Common myeloid progenitor, CD34-positive (primary cell): ENCODE results near the gene ZCCHC14.
"Not testable (repeated sequence)": the region's sequence is repeated elsewhere in the genome, so short reads cannot be mapped to it uniquely, and the experiment has no call there.

Experiments
- CTCF ChIA-PET: fragments of 350-600 bp; sonication (Branson Sonifier 250); formaldehyde crosslinking; loops from one replicate; lab custom pipeline; 2021; ENCODE audit warnings: antibody characterized with exemption; lab: Charles Lee
- POLR2A ChIA-PET: fragments of 350-600 bp; sonication (Branson Sonifier 250); formaldehyde crosslinking; loops from one replicate; lab custom pipeline; 2021; ENCODE audit warnings: antibody characterized with exemption; lab: Charles Lee
- DNase-seq, 3 donors: peaks; one replicate each; pipeline versions ENCODE4 v3.0.0 to v3.0.0-alpha.2; 2013
- H3K27ac ChIP-seq, 2 experiments: 1 replicate in 1 of 2; 2 replicates in 1 of 2; pipeline ENCODE4 v1.7.0; 2013; ENCODE audit warnings: inconsistent platforms in 2 of 2, low read length in 2 of 2, mild to moderate bottlenecking in 2 of 2, low read depth in 1 of 2, moderate library complexity in 1 of 2; ENCODE audit not compliant: severe bottlenecking in 2 of 2, insufficient read depth in 1 of 2, poor library complexity in 1 of 2
- H3K27me3 ChIP-seq, 5 experiments: replicated peaks in 2 of 5; 1 replicate in 3 of 5; 2 replicates in 2 of 5; pipeline versions ENCODE4 v1.6.1 to v1.7.0; 2013; ENCODE audit warnings: low read length in 4 of 5, mild to moderate bottlenecking in 2 of 5, moderate library complexity in 2 of 5, inconsistent platforms in 1 of 5; ENCODE audit not compliant: insufficient read depth in 5 of 5, control insufficient read depth in 4 of 5
- H3K36me3 ChIP-seq, 4 experiments: 1 replicate in 2 of 4; 2 replicates in 2 of 4; pipeline versions ENCODE4 v1.6.1 to v1.7.0; 2013; ENCODE audit warnings: low read length in 3 of 4, control low read depth in 1 of 4, mild to moderate bottlenecking in 1 of 4; ENCODE audit not compliant: control insufficient read depth in 4 of 4, insufficient read depth in 4 of 4
- H3K4me1 ChIP-seq, 4 experiments: 1 replicate in 3 of 4; 2 replicates in 1 of 4; pipeline versions ENCODE4 v1.6.1 to v1.7.1; 2013; ENCODE audit warnings: low read length in 3 of 4, mild to moderate bottlenecking in 3 of 4, control low read depth in 1 of 4, inconsistent platforms in 1 of 4, moderate library complexity in 1 of 4; ENCODE audit not compliant: control insufficient read depth in 4 of 4, insufficient read depth in 4 of 4; ENCODE audit errors: control extremely low read depth in 1 of 4
- H3K4me3 ChIP-seq, 7 experiments: 1 replicate in 4 of 7; 2 replicates in 3 of 7; pipeline versions ENCODE4 v1.5.1 to v1.7.0; 2013; ENCODE audit warnings: mild to moderate bottlenecking in 7 of 7, low read length in 6 of 7, moderate library complexity in 6 of 7, inconsistent platforms in 2 of 7, low read depth in 2 of 7, control low read depth in 1 of 7; ENCODE audit not compliant: insufficient read depth in 4 of 7, control insufficient read depth in 1 of 7; ENCODE audit errors: extremely low read depth in 1 of 7
- H3K9me3 ChIP-seq, 5 experiments: 1 replicate in 4 of 5; 2 replicates in 1 of 5; pipeline versions ENCODE4 v1.6.1 to v1.7.1; 2013; ENCODE audit warnings: low read length in 4 of 5, mild to moderate bottlenecking in 2 of 5, inconsistent platforms in 1 of 5, low read depth in 1 of 5, moderate library complexity in 1 of 5; ENCODE audit not compliant: control insufficient read depth in 4 of 5, insufficient read depth in 2 of 5; ENCODE audit errors: control extremely low read depth in 1 of 5
- whole genome bisulfite sequencing: methylation state at CpG from one replicate; pipeline ENCODE4 v1.1.5; 2013; ENCODE audit not compliant: insufficient coverage; 5-methylcytosine and 5-hydroxymethylcytosine counted together

Gene ZCCHC14

DNA sequence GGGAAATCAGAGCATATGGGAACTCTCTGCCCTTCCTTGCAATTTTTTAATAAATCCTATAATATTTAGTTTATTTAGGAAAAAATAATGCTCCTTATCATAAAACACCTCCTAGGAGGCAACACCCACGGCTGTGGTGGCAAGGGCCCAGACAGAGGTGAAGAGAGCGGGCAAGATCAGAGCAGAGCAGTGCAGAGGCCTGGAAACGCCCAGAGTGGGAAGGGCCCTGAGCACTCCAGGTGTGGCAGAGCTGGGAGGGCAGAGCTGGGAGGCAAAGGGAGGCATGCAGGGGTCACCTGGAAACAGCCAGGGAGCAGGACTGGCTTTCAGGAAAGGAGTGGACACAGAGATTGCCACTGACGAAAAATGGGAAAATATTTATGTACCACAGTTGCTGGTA, 126.5 kb downstream of the ZCCHC14 start:
- H3K27me3 ChIP-seq = peaks cover 0 to 2% (median 0%) of the 10 kb centered on the region in 5 experiments
- 100% methylated on average over 3 of the region's 4 CpGs for whole genome bisulfite sequencing
- CTCF ChIA-PET = no interaction called here
- H3K9me3 ChIP-seq = no peaks in the 10 kb centered on the region
- DNase-seq = no peak
- peaks cover 7 to 20% (median 13%) of the 10 kb centered on the region in 4 experiments for H3K4me1 ChIP-seq
- no peak overlapping the region for H3K27ac ChIP-seq
- POLR2A ChIA-PET = no interaction called here
- H3K36me3 ChIP-seq = peaks cover 0 to 18% (median 8%) of the 10 kb centered on the region in 4 experiments
- H3K4me3 ChIP-seq = no peak overlapping the region

DNA sequence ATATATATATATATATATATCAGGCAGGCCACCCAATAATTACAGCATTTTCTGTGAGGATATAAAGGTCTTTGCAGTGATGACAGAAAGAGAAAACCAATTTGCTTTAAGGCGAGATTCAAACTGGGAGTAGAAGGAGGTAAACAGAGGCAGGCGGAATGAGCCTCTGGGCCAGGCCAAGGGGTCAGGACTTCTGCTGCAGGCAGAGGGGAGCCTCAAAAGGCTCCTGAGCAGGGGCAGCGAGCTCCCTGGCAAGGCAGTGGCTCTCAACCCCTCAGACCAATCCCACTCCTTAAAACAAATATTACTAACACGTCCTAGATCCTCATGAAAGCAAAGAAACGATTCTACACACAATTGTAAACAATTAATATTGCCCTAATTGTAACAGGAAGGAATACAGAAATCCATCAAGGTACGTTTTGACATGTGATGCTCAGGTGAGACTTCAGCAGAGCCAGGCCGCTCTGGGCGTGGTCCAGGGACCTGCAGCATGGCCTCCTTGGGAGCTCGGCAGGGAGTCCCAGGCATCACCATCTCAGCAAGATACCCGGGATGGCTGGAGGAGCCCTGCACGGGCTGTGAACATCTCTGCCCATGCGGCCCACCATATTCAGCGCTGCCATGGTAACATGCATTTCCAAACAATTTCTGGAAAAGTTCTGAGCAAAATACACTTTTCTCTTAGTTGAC, 127.7 kb downstream of the ZCCHC14 start:
- POLR2A ChIA-PET = no interaction called here
- Histone ChIP-seq H3K4me1 (peaks cover 7 to 20% (median 13%) of the 10 kb centered on the region in 4 experiments), H3K36me3 (peaks cover 0 to 27% (median 12%) of the 10 kb centered on the region in 4 experiments), H3K4me3 (no peak overlapping the region), H3K27me3 (no peaks in the 10 kb centered on the region), H3K27ac (no peak overlapping the region), H3K9me3 (no peaks in the 10 kb centered on the region)
- CTCF ChIA-PET = interaction anchor here (2.1 kb wide), 1 partner anchor 25 kb away, joined by 5 read pairs; no protein-coding TSS in a partner anchor
- DNase-seq = no peak
- WGBS = 94% methylated on average over 12 of the region's 13 CpGs

GRCh38 chr16:87363771-87364455, 128.9 kb downstream of the ZCCHC14 start:
- ChIA-PET POLR2A (no interaction called here), CTCF (interaction anchor here (0.9 to 2.1 kb wide), 4 partner anchors 10 to 25 kb away, joined by 3 to 5 read pairs (median 3); no protein-coding TSS in a partner anchor)
- peaks cover 7 to 20% (median 12%) of the 10 kb centered on the region in 4 experiments for H3K4me1 ChIP-seq
- no peaks in the 10 kb centered on the region for H3K27me3 ChIP-seq
- peak overlapping the region in 1 of 7 experiments; percentile 61 for H3K4me3 ChIP-seq
- 66% methylated on average over 9 of the region's 17 CpGs for WGBS
- H3K9me3 ChIP-seq = no peaks in the 10 kb centered on the region
- DNase-seq = peak in 1 of 3 donors; percentile 3
- H3K36me3 ChIP-seq = peaks cover 0 to 39% (median 21%) of the 10 kb centered on the region in 4 experiments
- no peak overlapping the region for H3K27ac ChIP-seq

DNA sequence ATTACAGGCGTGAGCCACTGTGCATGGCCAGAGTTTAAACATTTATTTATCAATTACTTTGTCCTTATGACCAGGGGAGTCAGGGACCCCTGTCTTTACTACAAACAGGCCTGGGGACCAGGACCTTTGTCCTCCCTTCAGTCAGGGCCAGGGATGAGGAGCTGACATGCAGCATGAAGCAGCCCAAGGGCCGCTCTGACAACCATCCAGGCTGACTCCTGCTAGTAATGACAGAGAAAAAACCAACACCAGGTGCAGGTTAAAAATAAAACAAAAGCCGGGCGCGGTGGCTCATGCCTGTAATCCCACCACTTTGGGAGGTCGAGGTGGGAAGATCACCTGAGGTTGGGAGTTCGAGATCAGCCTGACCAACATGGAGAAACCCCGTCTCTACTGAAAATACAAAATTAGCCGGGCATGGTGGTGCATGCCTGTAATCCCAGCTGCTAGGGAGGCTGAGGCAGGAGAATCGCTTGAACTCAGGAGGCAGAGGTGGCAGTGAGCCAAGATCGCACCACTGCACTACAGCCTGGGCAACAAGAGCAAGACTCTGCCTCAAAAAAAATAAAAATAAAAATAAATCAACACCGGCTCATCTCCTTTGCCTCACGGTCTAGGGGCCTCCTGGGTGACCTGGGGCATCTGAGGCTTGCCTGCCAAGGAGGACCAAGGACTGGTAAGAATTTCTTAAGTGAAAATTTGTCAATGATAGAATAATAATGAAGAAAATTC, 129.8 kb downstream of the ZCCHC14 start:
- WGBS = 97% methylated on average over 12 of the region's 13 CpGs
- H3K27ac ChIP-seq, POLR2A ChIA-PET, H3K27me3 ChIP-seq, DNase-seq, H3K9me3 ChIP-seq, H3K4me3 ChIP-seq: not testable (repeated sequence)
- Histone ChIP-seq H3K4me1 (peaks cover 0 to 16% (median 4%) of the 10 kb centered on the region in 4 experiments), H3K36me3 (peaks cover 0 to 48% (median 27%) of the 10 kb centered on the region in 4 experiments)
- CTCF ChIA-PET = interaction anchor here (0.9 to 2.1 kb wide), 3 partner anchors 14 to 26 kb away, joined by 3 to 5 read pairs (median 3); no protein-coding TSS in a partner anchor

- Histone ChIP-seq H3K36me3 (peaks cover 0 to 49% (median 28%) of the 10 kb centered on the region in 4 experiments), H3K27ac (no peak overlapping the region), H3K27me3 (no peaks in the 10 kb centered on the region), H3K9me3 (no peaks in the 10 kb centered on the region), H3K4me3 (no peak overlapping the region), H3K4me1 (peaks cover 0 to 16% (median 4%) of the 10 kb centered on the region in 4 experiments)
- ChIA-PET POLR2A (no interaction called here), CTCF (no interaction called here)
- DNase-seq = no peak
- WGBS = 97% methylated on average over 5 of the region's 8 CpGs
Observed at GRCh38 chr16:87361916-87362619, 130.8 kb downstream of the ZCCHC14 start.

- no peaks in the 10 kb centered on the region for H3K27me3 ChIP-seq
- no peak for DNase-seq
- H3K4me1 ChIP-seq = peaks cover 0 to 16% (median 4%) of the 10 kb centered on the region in 4 experiments
- H3K9me3 ChIP-seq = no peaks in the 10 kb centered on the region
- H3K36me3 ChIP-seq = peaks cover 0 to 44% (median 31%) of the 10 kb centered on the region in 4 experiments
- WGBS = 98% methylated on average over 15 of the region's 16 CpGs
- ChIA-PET CTCF (interaction anchor here (1.1 to 1.3 kb wide), 2 partner anchors 12 to 18 kb away, joined by 3 read pairs; no protein-coding TSS in a partner anchor), POLR2A (no interaction called here)
- H3K4me3 ChIP-seq = no peak overlapping the region
- no peak overlapping the region for H3K27ac ChIP-seq
Observed at GRCh38 chr16:87360862-87361610, 131.8 kb downstream of the ZCCHC14 start.
